HFF-Myc (cell line): Measurements from ENCODE around the gene SIDT2.
"Not testable (repeated sequence)": the region's sequence is repeated elsewhere in the genome, so short reads cannot be mapped to it uniquely, and the experiment has no call there.

Source experiments
- DNase-seq: peaks from one replicate; pipeline ENCODE4 v3.0.0-alpha.2; 2011; ENCODE audit warnings: low read depth; ENCODE audit errors: extremely low read depth
- H3K4me3 ChIP-seq: replicated peaks from 2 replicates; pipeline ENCODE4 v1.5.1; 2011; ENCODE audit warnings: low read depth, mild to moderate bottlenecking, control low read depth, low read length
- TF ChIP-seq, protein P1 (sequence below): IDR thresholded peaks from 2 replicates; pipeline ENCODE4 v1.5.1; 2012; ENCODE audit warnings: mild to moderate bottlenecking, low read depth, low read length, control low read depth; ENCODE audit errors: missing control alignments

SIDT2 gene

DNA sequence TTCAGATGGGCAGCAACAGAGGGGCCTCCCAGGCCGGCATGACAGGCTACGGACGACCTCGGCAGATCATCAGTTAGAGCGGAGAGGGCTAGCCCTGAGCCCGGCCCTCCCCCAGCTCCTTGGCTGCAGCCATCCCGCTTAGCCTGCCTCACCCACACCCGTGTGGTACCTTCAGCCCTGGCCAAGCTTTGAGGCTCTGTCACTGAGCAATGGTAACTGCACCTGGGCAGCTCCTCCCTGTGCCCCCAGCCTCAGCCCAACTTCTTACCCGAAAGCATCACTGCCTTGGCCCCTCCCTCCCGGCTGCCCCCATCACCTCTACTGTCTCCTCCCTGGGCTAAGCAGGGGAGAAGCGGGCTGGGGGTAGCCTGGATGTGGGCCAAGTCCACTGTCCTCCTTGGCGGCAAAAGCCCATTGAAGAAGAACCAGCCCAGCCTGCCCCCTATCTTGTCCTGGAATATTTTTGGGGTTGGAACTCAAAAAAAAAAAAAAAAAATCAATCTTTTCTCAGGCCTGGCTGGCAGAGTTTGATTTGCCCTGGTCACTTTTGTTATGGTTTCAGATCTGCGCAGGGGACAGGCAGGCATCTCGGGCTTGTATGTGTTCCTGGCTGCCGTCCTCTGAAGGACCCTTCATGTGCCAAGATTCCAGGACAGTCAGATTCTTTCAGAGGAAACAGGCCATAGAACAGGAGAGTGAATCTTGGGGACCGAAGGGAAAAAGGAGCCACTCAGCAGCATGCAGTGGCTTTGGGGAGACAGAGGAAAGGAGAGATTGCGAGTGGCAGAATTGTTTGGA lies 25.9 kb downstream of the SIDT2 start:
- no peak for DNase-seq
- no peak overlapping the region for H3K4me3 ChIP-seq
- TF ChIP-seq, protein P1, sequence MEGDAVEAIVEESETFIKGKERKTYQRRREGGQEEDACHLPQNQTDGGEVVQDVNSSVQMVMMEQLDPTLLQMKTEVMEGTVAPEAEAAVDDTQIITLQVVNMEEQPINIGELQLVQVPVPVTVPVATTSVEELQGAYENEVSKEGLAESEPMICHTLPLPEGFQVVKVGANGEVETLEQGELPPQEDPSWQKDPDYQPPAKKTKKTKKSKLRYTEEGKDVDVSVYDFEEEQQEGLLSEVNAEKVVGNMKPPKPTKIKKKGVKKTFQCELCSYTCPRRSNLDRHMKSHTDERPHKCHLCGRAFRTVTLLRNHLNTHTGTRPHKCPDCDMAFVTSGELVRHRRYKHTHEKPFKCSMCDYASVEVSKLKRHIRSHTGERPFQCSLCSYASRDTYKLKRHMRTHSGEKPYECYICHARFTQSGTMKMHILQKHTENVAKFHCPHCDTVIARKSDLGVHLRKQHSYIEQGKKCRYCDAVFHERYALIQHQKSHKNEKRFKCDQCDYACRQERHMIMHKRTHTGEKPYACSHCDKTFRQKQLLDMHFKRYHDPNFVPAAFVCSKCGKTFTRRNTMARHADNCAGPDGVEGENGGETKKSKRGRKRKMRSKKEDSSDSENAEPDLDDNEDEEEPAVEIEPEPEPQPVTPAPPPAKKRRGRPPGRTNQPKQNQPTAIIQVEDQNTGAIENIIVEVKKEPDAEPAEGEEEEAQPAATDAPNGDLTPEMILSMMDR = no peak

- no peak for DNase-seq
- no peak overlapping the region for H3K4me3 ChIP-seq
- TF ChIP-seq, protein P1 = no peak
These were observed 26.8 kb downstream of the SIDT2 start for GRCh38 chr11:117205211-117205818.

DNA sequence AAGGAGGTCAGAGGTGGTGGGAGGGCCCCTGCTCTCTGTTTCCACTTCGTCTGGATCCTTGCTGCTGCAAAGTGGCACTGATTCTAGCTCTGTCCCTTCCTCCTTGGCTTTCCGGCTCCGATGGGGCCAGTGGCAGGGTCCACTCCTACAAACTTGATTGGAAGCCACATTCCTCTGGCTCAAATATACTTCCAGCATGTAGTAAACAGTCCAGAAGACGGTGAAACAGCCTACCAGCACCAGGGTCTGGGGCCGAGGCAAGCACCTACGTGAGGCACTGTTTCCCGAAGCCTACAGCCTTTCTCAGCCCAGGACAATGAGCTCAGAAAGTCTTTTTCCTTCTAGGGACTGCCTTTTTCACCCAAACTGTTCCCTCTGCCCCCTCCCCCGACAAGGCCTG lies 27.6 kb downstream of the SIDT2 start:
- DNase-seq, H3K4me3 ChIP-seq: not testable (repeated sequence)

DNA sequence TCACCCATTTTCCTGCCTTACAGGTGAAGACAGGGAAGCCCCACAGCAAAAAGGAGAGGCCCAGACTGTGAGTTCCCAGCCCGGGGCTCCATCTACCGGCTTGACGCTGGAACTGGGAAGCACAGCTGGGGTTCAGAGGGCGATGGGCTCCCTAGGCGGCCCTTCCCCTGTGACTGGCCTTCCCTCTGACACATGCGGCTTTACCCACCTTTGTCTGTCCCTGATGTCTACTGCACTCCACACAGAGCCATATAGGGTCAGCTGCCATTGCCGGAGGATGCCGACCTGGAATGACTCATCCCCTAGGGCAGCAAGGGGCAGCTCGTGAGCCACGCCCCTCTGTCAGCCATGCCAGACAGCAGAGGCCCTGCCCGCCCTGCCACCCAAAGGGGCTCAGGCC lies 28.3 kb downstream of the SIDT2 start:
- DNase-seq = not testable (repeated sequence)

DNA sequence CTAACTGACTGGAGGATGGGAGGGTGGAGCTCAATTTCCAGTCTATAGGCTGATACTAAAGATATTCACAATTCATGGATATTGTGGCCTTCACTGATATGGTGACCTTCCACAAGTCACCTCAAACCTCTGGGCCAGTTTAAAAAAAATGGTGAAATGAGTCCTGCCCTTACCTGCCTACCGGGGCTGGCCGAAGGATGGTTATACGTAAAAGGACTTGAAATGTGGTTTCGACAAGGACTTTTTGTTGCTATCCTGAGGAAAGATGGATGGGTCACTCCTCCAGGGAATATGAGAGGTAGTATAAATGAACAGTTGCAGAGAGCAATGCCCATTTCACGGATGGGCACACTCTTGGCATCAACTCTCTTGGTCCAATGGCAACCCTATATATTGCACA lies 28.9 kb downstream of the SIDT2 start:
- not testable (repeated sequence) for DNase-seq, H3K4me3 ChIP-seq

More for the DNA sequence above, 28.3 kb downstream of the SIDT2 start:
- H3K4me3 ChIP-seq = not testable (repeated sequence)

- H3K4me3 ChIP-seq, DNase-seq: not testable (repeated sequence)
These were observed 30.2 kb downstream of the SIDT2 start for GRCh38 chr11:117208710-117209109.

GRCh38 chr11:117209351-117210125 lies 31.0 kb downstream of the SIDT2 start:
- DNase-seq = not testable (repeated sequence)

DNA sequence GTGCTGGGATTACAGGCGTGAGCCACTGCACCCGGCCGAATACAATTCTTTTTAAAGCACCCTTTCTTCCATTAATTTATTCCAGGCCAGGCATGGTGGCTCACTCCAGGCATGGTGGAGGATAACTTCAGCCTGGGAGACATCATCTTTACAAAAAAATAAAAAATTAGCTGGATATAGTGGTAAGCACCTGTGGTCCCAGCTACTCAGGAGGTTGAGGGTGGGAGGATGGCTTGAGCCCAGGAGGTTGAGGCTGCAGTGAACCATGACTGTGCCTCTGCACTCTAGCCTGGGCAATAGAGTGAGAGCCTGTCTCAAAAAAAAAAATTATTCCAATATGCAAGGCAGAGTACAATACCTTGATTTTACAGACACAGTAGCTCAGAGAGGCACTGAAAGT lies 32.1 kb downstream of the SIDT2 start:
- TF ChIP-seq, protein P1 = no peak
- no peak overlapping the region for H3K4me3 ChIP-seq
- no peak for DNase-seq

More at GRCh38 chr11:117209351-117210125, 31.0 kb downstream of the SIDT2 start:
- not testable (repeated sequence) for H3K4me3 ChIP-seq

GRCh38 chr11:117212697-117213355 lies 34.3 kb downstream of the SIDT2 start:
- TF ChIP-seq, protein P1 = no peak
- DNase-seq = no peak
- H3K4me3 ChIP-seq = no peak overlapping the region
